ENCODE results near the gene PIEZO2.

Gene PIEZO2

DNA sequence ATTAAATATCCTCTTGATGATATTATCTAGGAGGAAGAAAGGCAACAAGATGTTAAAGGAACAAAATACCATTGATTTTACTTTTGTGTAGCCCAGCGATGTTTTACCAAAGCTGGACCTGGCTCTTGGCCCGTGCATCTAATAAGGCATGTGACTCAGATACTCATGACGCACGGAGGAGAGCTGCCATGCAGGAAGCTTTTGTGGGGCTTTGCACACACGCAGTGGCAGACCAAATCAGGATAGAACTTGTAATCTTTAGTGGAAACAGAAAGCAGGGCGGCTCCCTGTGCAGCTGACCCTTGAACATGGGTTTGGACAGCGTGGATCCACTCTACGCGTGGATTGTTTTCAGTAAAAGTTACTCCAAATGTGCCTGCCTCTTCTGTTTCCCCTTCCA is 433.6 kb downstream of the PIEZO2 start:
- FAIRE-seq: no peak
- TF ChIP-seq, protein P1, sequence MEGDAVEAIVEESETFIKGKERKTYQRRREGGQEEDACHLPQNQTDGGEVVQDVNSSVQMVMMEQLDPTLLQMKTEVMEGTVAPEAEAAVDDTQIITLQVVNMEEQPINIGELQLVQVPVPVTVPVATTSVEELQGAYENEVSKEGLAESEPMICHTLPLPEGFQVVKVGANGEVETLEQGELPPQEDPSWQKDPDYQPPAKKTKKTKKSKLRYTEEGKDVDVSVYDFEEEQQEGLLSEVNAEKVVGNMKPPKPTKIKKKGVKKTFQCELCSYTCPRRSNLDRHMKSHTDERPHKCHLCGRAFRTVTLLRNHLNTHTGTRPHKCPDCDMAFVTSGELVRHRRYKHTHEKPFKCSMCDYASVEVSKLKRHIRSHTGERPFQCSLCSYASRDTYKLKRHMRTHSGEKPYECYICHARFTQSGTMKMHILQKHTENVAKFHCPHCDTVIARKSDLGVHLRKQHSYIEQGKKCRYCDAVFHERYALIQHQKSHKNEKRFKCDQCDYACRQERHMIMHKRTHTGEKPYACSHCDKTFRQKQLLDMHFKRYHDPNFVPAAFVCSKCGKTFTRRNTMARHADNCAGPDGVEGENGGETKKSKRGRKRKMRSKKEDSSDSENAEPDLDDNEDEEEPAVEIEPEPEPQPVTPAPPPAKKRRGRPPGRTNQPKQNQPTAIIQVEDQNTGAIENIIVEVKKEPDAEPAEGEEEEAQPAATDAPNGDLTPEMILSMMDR (IDR thresholded peaks at IDR 0.05; ENCODE audit: insufficient read depth, missing control alignments): no peak

DNA sequence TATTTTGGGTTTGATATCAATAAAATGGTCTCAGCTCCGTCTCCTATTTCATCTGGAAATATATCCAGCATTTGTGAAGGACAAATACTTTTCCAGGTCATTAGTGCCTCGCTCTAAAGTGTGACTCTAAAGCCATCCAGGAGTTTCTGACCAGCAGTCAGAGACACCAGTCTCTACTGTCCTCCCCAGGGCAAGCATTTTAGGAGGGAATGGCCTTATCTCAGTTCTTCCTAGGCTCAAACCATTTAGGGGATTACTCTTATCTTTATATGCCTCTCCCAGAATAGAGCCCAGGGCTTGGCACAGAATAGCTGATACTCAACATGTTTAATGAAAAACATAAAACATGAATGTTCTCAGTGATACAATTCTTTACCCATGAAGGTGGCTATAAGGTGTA is 436.0 kb downstream of the PIEZO2 start:
- DNase-seq (ENCODE audit: insufficient read length, low spot score): no peak
- TF ChIP-seq, protein P1 (IDR thresholded peaks at IDR 0.05; ENCODE audit: insufficient read depth, missing control alignments): no peak
- FAIRE-seq: no peak

More for the DNA sequence above, 433.6 kb downstream of the PIEZO2 start:
- DNase-seq (ENCODE audit: insufficient read length, low spot score): no peak

DNA sequence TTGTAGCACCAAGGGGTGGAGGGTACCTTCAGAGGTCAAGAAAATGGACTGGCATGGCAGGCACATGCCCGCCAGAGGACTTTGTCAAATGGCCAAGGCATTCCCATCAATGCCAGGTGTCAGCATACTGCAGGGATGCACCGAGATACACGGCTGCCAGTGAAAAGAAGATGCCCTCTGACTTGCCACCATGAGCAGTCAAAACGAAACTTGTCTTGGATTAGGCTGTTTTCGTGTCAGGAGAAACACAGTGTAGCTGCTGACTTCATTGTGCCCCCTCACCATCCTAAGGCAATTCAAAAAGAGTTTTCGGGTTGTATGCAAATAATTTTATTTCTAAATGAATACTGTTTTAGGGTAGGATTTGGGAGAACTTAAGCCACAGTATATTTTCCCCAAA is 442.1 kb downstream of the PIEZO2 start:
- TF ChIP-seq, protein P1 (IDR thresholded peaks at IDR 0.05; ENCODE audit: insufficient read depth, missing control alignments): no peak
- FAIRE-seq (no peak), DNase-seq (ENCODE audit: insufficient read length, low spot score) (no peak)

DNA sequence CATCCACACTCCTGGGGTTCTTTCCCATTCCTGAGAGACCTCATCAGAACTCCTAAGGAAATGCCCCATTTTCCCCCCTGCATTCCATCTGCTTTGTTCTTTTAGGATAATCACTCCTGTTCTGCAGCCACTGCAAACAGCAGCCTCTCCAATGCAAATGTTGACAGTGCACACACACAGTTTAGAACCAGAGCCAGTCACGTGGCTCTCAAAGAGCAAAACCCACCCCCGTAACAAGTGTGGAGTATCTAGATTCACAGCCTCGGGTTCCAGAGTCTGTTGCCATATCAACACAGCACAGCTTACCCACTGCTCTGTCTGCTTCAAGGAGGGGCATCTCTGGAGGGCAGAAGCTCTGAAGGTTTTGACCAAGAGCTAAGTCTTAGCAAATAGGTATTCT is 443.6 kb downstream of the PIEZO2 start:
- DNase-seq (ENCODE audit: insufficient read length, low spot score) (no peak), FAIRE-seq (no peak)
- TF ChIP-seq, protein P1 (IDR thresholded peaks at IDR 0.05; ENCODE audit: insufficient read depth, missing control alignments): no peak

DNA sequence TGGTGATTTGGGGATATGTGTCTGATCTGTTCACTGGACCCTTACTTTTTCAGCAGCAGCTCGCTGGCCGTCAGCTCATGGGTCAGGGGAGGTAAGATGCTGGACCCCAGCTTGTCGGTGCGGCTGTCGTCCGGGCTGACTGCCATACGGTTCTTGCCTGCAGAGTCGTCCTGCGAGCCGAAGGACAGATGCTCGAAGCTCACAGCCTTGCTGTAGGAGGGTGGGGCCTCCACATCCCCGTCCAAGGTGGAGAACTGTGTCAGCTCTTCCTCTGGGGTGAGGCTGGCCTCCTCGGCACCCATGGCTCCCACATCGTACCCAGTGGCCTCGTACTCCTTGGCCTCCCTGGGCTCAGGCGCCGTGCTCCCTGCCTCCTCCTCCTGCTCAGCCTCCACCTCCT is 444.1 kb downstream of the PIEZO2 start:
- DNase-seq (ENCODE audit: insufficient read length, low spot score): no peak
- TF ChIP-seq, protein P1 (IDR thresholded peaks at IDR 0.05; ENCODE audit: insufficient read depth, missing control alignments): no peak
- no peak for FAIRE-seq

DNA sequence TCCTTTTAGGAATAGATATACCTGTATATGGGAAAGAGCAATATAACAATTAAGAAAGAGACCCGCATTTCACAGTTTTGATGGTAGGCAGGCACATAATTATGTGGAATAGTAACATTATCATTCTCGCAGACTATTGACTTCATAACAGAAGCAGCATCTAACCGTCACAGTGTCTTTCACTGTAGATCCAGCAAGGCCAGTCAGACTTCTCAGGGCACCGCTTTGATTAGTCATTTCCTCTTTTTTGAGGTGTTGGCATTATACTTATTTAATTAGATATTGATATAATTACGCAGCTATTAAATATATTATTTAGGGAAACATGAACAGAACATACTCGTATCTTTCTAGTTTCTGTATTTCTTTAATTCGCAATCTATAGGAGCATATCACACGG is 447.2 kb downstream of the PIEZO2 start:
- FAIRE-seq (no peak), DNase-seq (ENCODE audit: insufficient read length, low spot score) (no peak)
- TF ChIP-seq, protein P1 (IDR thresholded peaks at IDR 0.05; ENCODE audit: insufficient read depth, missing control alignments): no peak

DNA sequence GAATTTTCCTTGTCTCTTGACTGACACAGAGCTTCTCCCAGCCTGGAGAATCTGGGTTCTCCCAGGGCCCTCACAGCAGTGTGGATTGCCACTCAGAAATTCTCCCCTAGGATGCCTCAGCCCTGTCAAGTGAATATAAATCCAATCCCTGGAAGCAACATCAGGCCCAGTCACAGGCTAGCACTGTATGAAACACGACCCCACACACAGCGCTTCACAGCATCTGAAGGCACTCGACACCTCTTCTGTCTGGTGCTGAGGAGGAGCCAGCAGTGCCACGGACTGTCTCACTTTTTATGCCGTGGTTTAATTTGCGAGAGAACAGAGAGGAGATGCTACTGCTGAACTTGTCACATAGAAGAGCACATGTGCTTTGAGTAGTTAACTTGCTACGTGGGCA is 459.0 kb downstream of the PIEZO2 start:
- TF ChIP-seq, protein P1 (IDR thresholded peaks at IDR 0.05; ENCODE audit: insufficient read depth, missing control alignments): no peak
- FAIRE-seq: no peak
- DNase-seq (ENCODE audit: insufficient read length, low spot score): no peak

All from D721Med (cell line).